ENCODE measurements around the gene OSBPL3.
A peak's percentile ranks its signal among the peaks of the same experiment; 100 is the strongest.

The OSBPL3 gene

DNA sequence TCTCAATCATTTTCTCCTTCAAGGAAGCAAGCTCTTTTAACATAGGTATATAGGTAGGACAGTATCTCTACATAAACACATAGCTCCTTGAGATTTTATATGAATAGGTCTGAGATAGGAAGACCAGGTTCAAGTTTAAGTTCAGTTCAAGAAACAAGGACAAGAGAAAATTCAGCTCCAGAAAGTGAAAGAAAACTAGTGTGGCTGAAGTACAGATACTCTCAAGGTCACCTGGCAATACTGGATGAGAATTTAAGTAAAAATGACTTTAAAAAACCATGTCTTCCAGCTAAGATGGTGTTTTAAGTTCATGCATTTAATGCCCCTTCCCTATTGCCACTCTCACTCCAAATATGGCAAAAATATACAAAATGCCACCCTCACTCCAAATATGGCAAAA is 91.3 kb downstream of the OSBPL3 start:
- DNase-seq, result no peak

DNA sequence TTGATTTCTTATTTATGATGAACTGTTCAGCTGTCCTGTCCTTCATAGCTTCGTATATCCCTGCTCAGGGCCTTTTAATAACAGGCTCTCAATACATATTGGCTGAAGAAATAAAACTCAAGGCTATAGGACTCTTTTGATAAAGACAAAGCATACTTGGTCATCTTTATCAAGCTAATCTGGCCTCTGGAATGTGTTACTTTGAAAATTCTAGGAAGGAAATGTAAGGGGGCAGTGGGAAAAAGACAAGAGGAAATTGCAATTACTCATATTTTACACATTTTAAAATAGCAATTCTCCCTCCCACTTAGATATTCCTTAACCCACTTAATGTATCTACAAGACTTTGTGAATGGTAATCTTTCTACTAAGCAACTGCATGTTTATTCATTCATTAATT is 94.3 kb downstream of the OSBPL3 start:
- no peak for DNase-seq

DNA sequence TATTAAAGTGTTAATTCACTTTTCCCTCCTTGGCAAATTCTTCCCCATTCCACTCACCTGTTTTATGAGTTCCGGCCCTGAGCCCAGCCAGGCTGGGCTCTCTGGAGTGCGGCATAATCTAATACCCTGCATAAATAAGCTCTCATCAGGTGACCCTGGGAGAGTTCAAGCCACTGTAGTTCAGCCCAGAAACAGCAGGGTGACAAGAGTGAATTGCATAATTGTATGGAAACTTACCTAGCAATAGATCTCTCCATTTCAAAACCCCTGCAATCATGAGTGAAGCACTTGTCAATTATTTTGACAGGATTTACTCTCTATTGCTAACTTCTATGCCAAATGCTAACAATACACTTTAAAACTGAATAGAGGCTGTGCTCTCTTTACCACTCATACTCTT is 94.7 kb downstream of the OSBPL3 start:
- DNase-seq, result peak; percentile 68

DNA sequence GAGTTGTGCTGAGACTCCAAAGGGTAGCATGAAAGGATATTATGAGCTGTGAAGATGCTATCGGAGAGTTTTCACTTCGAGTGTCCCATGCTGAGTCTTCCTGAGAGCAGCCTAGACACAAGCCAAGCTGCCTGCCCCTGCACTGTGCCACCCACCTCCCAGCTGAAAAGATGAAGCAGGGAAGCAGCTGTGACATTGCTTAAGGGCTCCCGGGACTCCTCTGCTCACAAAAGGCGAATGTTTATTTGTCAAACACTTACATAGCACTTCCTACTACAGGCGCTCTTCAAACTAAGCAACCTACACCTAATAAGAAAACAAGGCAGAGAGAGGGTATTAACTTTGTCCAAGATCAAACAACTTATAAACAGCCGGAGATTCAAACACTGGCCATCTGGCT is 95.6 kb downstream of the OSBPL3 start:
- DNase-seq, result peak; percentile 1

DNA sequence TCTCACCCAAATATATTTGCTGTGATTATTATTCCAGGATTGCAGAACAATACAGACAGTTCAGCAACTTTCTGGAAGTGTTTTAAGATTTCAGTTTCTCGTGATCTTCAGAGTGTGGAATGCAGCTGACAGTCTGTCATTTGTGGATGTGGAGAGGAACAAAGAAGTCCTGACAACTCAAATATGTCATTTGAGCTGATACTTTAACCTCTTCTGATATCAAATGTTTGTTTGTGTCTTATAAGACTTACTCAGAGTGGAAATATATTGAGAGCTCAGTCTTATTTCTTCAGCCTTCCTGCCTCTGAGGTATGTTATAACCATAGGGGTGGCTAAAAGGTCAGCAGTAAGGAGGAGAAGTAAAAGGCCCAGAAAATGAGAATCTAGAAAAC is 96.4 kb downstream of the OSBPL3 start:
- DNase-seq, result no peak

DNA sequence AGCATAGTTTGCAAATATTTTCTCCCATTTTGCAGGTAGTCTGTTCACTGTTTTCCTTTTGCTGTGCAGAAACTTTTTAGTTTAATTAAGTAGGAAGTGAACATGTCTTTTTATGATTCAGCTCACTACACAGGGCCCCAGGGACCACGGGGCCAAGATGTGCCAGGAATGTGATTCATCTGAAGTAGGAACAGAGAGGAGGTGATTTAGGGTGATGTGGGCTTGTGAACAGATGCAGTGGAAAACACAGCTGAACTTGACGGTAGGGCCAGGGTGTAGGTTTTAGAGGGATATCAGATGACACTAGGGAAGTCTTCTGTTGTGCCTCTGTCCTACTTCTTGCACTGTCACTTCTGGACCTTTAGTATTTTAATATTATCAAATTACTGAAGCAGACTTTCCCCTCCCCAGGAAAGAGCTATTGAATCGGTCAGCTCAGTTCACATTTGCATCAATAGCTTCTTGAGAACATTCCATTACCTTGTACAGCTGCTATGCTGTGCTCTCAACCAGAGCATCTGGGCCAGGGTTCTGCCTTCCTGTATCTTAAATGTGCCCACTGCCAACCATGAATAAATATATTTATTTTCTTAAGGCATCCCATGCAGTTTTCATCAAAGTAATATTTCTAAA is 96.9 kb downstream of the OSBPL3 start:
- DNase-seq, result no peak

DNA sequence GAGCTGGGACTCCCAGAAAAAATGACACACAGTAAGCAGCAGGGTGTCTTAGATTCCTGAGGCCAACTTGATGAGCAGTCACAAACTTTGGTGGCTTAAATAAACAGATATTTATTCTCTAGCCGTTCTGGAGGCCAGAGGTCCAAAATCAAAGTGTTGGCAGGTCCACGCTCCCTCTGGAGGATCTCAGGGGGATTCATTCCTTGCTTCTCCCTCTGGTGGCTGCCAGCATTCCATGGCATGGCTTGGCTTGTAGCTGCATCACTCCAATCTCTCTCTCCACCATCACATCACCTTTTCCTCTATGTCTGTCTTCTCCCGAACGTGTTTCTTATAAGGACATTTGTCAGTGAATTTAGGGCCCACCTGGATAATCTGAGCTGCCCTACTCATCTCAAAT is 98.4 kb downstream of the OSBPL3 start:
- DNase-seq, result no peak

DNA sequence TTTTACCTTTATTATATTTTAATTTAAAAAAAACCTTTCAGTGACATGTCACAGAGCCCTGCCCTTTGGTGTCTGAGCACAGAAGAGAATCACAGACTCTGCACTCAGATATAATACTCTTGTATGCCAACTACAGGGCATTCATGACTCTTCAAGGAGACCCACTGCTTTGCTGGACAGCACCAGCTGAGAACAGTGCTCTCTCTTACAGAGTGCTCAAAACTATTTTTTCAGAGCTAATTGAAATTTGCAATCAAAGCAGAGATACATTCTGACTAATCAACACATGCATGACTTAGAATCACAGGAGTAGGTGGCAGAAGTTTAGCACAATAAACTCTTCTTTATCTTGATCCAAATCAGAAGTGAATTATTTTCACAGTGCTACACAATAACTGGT is 99.1 kb downstream of the OSBPL3 start:
- DNase-seq, result no peak

DNA sequence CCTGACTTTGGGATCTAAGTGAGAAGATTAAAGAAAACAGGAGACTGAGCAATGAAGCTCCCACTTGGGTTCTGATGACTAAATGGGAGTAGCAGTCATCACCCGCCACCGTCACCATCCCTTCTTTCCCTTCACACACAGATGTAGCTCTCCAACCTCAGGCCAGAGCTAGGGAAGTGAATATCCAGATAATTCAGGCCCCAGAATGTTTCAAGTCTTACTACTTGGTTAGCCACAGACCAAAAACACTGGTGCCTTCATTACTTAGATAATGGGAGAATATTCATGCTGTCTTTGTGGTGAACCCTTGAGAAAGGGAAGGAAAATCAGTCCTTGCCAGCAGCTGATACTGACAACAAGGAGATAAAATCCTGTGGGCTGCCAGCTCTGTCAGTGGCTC is 100.7 kb downstream of the OSBPL3 start:
- DNase-seq, result no peak

DNA sequence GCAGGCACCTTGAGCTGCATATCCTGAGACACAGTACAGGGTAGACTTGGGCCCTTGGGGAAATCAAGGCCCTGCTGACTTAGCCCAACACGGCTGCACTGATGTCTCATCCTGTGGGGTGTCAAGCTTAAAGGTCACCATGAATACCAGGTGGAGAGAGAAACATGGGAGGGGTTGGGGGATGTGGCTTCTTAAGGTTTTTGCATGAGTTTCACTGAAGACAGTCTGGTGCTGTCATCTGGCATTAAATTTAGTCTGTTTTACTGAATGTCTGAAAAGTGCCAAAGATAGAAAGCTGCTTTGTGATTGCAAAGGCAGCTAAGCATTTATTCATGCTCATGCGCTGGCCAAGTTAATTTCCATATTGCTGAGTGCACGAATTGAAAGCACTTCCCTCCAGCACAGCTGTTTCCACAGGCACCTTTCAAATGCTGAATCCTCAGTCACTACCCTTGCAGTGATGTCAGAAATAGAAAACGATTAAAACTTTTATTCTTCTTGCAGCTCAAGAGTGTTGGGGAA is 102.1 kb downstream of the OSBPL3 start:
- DNase-seq, result no peak

DNA sequence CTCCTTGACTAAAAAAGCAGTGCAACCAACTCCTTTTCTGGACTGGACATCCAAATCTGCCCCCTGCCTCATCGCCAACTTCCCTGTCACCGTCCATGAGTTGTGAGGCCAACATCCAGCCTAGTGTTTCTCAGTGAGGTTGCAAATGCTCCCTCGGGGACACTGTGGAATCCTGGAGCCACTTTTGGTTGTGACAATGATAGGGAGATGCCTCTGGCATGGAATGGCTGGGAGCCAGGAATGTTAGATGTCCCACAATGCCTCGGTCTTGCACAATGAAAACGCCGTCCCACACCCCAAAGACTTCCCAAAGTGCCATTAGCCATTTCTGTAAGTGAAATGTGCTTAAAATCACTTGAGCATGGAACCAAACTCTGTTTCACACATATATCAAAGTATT is 105.2 kb downstream of the OSBPL3 start:
- DNase-seq, result no peak

DNA sequence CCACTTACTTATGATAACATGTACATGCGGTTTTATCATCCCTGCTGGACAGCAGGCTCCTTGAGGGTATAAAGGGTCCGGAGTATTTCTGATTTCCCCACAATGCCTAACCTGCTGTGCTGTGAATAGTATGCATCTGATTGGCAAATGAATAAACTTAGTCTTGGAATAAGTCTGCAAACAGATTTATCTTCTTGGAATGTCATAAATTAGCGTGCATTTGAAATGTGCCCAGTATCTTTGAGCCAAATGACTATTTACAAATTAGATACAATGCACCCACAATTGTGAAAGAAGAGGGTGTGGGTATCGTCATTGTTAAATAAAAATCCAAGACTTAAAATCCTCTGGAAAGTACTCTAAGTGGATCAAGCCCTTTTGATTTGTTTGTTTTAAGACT is 106.0 kb downstream of the OSBPL3 start:
- DNase-seq, result no peak

DNA sequence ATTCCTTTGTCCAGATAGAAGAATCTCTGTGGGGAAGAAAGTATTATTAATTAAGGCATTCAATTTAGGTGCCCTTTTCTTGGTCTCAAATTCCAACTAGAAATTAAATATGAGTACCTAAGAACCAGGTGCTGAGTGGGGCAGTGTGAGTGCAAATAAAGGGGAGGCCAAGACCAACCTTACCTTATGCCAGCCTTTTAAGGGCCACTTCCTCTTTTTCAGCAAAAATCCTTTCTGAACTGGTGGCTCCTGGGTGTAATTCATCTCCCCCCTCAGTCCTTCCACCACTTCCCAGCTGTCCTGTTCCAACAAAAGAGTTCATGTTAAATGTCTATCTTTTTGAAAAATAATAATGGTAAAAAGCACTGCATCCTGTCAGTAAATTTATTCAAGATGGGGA is 108.2 kb downstream of the OSBPL3 start:
- DNase-seq, result no peak

DNA sequence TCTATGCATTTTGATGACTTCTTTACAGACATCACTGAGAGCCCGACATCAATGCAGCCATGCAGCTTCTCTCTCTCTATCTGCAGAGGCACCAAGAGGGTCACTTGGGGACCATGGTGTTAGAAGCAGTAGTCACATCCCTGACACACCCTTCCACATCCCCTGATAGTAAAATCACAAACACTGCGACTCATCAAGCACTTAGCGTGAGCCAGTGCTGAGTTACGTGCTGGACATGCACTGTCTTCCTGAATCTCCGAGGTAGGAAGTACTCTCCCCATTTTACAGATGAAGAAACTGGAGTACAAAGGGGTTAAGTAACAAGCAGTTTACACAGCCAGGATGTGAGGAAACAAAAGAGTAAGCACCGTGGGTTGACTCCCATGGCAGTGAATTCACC is 109.2 kb downstream of the OSBPL3 start:
- DNase-seq, result no peak

DNA sequence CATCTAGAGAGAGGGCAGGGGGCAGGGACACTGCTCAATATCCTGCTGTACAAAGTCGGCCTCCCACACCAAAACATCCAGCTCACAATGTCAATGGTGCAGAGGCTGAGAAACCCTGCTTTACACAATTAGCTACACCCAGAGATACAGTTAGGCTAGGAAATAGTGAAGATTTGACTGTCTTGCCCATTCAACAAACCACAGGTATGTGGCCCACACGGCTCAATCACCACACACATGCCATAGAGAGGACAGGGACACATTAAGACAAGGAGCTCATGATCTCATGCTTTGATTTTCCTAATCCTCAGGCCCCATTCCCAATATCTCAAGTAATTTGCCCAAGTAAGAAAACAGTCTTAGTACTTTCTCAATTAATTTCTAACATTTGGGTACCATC is 110.4 kb downstream of the OSBPL3 start:
- DNase-seq, result no peak

DNA sequence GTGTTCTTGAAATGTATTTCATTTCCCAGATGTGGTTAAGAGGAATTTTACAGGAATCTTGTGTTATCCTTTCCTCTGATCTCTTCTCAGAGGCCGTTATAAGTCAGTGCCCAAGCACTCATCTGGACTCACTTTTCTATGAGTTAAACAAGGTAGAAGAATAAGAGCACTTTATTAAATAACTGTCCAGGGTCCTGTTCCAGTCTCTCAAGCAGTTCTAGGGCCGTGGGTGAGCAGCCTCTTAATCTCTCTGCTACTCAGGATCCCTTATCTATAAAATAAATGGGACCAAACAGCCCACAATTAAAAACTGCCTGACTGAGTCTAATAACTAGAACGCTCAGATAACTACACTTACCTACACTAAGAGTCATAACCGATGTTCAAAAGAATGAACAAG is 111.2 kb downstream of the OSBPL3 start:
- DNase-seq, result no peak

DNA sequence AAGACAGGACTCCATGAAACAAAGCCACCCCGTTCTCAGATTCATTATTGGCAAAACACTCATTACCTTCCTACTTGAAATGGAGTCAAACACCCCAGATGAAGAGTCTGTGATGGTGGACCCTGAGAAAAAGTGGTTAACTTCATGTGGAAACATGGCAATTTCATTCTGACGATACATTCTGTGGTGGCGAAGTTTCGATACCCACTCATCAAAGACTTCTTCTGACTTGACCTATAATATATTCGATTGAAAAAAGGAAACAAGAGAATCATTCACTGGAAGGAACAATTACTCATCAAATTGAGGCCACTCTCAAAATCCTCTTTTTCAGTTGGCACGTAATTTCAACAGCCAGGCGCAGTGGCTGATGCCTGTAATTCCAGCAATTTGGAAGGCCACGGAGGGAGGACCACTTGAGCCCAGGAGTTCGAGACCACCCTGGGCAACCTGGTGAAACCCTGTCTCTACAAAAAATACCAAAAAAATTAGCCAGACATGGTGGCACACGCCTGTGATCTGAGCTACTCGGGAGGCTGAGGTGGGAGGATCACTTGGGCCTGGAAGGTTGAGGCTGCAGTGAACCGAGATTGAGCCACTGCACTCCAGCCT is 113.9 kb downstream of the OSBPL3 start:
- DNase-seq, result no peak

DNA sequence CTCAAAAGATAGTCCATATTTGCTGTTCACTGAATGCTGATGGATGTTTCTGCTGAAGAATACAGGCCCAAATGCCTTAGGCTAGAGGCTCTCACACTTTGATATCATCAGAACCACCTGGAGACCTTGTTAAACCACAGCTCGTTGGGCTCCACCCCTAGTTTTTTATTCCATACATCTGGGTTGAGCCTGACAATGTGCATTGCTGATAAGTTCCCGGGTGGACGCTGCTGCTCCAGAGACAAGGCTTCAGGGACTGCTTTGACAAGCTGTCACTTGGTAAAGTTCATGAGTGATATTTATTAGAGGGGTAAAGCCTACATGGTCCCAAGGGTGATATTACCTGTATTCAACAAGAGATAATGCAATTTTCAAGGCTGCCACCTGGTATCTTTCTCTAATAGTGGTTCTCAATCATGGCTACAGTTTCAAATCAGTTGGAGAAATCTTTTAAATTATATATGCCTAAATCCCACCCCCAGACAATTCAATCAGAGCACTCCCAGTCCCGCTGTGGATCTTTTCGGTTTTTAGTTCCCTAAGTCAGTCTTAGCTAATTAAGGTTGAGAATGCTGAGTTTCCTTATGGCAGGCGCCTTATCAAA is 115.7 kb downstream of the OSBPL3 start:
- DNase-seq, result no peak

DNA sequence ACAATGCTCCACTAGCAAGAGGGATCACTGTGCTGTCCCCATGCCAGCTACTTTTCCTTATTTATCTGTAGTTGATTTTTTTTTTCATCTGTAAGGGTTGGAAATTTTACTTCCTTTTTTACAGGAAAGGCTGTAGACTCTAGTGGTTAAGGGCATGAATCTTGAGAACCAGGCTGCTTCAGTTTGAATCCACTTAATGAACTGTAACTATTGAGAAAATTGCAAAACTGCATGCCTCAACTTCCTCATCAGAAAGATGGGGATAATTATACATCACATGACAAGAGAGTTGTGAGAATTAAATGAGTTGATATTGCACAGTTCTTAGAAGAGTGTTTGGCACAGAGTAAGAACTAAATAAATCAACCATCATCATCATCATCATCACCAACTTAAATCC is 116.4 kb downstream of the OSBPL3 start:
- no peak for DNase-seq

DNA sequence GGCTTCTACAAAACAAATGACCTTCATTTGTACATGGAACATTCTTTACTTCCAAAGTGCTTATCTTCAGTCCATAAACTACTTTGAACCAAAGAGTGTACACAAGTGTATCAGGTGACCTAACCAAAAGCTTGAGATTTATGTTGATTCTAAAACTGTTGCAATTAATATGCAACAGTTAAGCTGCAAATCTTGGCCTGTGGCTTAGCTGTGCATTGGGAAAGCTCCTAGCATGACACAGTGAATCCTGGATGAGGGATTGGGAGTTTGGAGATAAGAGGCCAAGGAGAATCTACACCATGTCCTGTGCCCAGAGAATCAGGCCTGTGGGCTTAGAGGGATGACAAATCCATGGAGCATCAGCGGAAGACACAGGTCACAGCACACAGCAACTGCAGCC is 117.5 kb downstream of the OSBPL3 start:
- no peak for DNase-seq

DNA sequence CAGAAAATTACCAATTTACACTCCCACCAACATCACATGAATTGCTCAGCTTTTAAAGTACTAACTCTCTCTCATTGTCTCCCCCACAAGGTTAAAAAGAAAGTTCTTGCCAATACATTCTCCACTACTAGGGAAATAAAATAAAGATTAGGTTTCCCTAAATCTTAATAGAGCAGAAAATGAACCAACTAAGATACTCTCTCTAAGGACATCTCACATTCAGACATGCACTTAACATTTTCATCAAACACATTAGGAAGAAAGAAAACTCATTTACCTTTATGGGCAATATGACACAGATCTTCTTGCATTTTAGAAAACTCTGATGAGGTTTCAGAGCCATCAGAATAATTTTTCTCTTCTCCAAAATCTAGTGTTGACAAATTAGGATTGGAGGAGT is 118.6 kb downstream of the OSBPL3 start:
- DNase-seq, result no peak

DNA sequence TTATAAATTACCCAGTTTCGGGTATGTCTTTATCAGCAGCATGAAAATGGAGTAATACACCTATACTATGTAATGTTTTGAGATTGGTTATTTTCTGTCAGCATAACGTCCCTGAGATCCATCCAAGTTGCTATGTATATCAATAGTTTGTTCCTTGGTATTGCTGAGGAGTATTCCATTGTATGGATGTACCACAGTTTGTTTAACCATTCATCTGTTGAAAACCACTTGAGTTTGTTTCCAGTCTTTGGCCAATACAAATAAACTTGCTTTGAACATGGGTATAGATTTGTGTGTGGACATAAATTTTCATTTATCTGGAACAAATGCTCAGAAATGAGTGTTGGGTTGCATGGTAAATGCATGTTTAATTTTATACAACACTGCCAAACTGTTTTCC is 119.4 kb downstream of the OSBPL3 start:
- no peak for DNase-seq

DNA sequence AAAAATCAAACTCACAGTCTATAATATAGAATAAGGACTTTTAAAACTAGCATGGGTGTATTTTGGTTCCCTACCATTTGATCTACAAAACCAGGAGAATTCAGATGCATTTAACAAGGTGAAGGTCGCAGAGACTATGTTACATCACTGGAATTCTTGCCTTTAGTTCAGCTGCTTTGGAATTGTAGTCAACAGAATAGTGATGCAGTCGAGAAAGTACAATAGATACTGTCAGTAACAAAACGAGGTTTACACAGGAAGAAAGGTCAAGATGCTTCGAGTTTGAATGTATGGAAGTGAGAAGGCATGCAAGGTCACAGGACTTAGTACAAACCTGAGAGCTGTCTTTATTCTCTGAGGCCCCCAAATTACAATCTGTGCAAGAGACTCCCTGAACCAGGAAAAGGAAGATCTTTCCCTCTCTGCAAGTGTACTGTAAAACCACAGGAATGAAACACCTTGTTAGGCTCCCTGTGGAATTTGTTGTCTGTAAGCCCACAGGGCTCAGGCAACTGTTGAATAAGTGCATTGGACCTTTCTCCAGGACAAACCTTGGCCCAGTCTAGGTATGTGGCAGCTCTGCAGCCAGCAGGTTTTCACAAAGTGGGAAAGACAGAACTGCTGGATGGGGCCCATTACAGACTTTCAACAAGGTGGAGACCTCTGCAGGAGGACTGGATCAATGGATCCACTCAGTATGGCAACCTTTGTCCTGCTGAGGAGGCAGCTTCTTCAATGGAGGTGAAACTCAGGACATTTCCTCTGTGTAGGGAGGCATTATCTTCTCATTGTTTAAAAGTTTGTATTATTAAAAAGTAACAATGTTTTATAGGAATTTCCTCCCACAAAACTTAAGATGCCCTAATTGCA is 121.6 kb downstream of the OSBPL3 start:
- DNase-seq, result no peak

DNA sequence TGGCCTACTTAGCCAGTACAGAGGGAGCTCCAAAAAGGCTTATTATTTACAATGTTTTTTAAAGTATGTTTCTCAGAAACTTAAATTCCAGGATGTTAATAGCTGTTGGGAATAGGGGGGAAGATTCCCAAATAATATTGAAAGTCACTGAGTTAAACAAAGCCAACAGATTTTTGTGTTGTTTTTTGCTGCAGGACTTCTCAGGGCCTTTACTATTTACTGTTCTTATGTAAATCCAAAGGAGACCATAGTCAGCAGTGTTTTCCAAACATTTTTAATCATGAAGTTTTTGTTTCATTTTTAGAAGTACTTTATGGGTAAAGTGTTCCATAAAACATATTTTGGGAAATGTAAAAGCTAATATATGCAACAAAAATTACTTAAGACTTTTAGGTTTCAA is 122.4 kb downstream of the OSBPL3 start:
- DNase-seq, result no peak

Data from NCI-H2227 treated with DMSO at 0.1 percent for 48 hours (cell line).